G401.6 (cell line): Measurements from ENCODE around the gene PUSL1.

Source experiments
- FAIRE-seq: peaks from 2 replicates; lab custom pipeline; 2012; peaks lifted over from hg19 to GRCh38; lab: Jason Lieb, UNC

Gene PUSL1, protein sequence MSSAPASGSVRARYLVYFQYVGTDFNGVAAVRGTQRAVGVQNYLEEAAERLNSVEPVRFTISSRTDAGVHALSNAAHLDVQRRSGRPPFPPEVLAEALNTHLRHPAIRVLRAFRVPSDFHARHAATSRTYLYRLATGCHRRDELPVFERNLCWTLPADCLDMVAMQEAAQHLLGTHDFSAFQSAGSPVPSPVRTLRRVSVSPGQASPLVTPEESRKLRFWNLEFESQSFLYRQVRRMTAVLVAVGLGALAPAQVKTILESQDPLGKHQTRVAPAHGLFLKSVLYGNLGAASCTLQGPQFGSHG

DNA sequence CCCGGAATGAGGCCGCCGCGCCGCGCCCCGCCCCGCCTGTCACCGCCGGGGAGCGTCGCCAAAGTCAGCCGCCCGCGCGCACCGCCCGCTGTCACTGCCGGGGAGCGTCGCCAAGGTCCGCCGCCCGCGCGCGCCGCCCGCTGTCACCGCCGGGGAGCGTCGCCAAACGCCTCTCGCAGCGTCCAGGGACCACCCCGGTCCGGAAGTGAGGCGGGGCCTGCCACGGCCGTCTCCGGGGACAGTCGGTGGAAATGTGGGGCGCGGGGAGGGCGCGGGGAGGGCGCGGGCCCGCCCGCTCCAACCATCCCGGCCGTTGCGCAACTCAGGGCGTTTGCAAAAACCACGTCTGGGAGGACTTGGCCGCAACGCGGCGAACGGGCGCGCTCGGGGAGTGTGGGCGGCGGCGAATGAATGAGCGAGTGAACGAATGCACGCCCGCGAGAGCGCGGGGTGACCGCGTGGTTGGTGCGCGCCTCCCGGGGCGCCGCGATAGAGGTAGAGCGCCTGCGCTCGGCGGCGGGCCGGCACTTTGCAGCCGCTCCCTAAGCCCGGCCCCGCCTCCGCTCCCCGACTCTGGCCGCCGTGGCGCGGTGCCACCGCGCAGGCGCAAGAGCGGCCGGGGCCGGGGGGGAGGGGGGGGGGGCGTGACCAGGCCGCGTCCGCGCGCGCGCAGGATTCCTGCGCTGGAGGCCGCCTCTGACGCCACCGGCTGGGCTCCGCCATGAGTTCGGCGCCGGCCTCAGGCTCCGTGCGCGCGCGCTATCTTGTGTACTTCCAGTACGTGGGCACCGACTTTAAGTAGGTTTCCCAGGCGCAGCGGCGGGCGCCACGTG lies at the start of gene PUSL1, which contains the start of gene ACAP3:
Gene PUSL1, plus strand, starts transcription at position 675 of the 833 bp plus-strand sequence. Its CDS starts 47 bp downstream, at position 722.
Gene ACAP3, minus strand, starts transcription at position 8 of the 833 bp plus-strand sequence. CDS start 115 bp downstream, outside the sequence.
- no peak for FAIRE-seq

DNA sequence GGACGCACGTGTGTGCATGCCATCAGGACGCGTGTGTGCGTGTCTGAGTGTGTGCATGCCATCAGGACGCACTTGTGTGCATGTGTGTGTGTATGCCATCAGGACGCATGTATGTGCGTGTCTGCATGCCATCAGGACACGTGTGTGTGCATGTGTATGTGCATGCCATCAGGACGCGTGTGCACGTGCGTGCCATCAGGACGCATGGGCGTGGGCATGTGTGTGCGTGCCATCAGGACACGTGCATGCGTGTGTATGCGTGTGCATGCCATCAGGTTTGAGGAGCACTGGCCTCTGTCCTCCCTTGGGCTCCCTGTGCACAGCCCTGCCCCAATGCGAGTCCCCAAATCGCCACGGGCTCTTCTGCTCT lies 49.3 kb upstream of the PUSL1 start:
- FAIRE-seq = no peak

DNA sequence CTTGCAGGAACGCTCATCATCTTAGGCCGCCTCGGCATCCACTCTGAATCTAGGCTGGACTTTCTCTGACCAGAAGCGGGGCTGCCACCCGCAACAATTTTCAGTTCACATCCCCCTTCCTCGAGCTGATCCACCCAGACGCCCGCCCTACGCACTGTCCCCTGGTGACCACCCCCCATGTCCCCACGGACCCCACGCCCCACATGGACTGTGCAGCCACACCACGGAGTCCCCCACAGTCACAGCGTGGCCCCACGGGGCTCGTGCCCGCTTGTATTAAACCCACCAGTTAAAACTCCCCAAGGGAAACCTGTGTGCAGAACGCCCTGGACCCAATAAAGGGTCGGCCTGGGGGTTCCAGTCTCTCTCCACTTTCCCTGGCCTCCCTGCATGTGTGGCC lies 48.9 kb upstream of the PUSL1 start:
- no peak for FAIRE-seq

DNA sequence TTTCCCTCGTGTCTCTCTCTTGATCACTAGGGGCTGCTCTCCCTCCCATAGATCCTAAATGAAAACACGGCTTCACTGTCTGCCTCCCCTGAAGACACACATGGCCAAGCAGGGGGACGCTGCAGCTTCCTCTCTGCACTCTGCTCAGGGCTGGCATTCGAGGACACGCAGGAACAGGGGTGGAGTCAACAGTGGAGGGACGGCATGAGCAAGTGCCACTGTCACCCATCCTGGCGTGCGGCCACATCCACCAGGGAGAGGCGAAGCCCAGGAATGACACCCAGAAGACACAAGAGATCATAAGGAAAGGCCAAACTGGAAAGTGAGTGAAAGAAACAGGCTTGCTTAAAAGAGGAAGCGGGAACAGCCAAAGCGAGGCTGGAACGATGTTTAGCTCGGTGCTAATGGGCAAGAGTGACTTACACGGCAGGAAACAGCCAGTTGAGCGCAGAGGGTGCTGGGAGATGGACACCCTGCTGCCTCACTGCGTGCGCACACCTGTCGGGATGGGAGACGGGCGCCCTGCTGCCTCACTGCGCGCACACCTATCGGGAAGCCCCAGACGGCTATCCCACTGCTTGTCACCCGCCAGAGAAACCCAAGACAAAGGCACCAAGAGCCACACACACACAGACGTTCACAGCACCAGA lies 48.3 kb upstream of the PUSL1 start:
- no peak for FAIRE-seq

DNA sequence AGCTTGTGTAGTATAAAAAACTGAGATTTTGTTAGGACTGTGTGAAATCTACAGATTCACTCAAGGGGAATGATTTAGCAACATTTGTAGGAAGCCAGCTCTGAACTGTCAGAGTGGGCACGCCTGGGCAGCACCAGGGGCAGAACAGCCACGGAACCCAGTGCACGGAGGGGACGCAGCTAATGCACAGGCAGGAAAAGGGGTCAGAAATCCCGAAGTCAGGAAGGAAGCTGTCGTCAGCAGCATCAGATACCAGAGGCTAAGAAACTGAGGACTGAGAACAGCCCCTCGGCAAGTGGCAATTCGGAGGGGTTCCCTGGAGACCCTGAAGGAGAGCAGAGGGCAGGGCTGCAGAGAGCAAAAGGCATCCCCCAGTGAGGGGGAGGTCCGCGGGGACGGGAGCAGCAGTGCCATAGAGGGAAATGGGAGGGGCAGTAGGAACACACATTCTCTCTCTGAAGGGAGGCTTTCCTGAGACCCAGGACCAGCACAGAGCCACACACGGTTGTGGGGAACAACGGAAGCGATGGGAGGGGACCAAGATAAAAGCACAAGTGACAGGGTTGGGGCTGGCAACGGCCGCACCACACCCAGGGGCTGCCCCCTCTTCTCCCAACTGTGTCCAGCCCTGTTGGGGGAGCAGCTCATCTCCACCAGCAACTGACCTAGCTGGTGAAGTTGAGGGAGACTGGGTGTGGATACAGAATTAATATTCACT lies 47.4 kb upstream of the PUSL1 start:
- FAIRE-seq = no peak

DNA sequence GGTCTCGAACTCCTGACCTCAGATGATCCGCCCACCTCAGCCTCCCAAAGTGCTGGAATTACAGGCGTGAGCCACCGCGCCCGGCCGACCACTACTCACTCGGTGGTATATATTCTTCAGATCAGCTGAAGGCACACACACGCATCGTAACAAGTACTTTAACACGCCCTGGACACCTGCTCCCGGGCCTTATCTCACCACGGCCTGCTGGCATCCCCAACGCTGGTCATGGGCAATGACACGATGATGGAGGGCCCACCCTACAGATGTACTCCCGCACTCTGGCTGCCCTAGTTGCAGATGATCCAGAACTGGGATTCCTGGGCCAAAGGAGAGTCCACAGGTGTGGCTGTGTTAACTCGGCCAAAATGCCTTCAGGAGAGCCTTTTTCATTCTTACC lies 46.3 kb upstream of the PUSL1 start:
- no peak for FAIRE-seq

DNA sequence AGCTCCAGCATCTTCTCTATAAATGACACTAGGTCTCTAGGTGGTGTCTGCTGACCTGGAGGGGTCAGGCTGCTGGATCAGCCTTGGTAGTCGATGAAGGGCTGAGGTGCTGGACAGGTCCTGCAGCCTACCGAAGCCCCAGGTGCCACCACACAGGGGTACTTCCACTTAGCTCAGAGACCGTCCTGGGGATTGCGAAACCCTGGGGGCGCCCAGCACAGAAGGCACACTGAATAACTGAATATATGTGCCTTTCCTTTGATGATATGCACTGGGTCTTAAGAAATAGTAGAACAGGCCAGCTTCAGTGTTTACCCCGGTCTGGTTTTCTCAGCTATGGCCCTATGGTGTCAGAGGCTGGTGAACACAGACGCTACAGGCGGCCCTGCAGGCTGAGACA lies 45.6 kb upstream of the PUSL1 start:
- no peak for FAIRE-seq

DNA sequence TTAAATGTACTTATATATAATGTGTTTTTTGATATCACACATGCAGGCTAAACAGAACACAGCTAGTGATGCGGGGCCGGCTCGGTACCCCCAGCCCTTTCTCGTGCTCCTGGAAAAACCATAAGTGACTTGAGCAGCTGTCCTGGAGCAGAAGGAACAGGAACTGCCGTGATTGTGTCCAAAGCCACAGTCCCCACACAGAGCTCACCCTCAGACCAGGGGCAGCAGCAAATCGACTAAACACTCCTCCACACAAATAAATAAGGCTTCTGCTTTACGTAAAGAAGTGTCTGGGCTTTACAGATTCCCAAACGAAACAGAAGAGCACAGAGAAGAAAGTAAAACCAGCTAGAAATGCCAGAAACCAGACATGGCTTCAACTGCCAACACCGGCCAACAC lies 44.4 kb upstream of the PUSL1 start:
- no peak for FAIRE-seq

DNA sequence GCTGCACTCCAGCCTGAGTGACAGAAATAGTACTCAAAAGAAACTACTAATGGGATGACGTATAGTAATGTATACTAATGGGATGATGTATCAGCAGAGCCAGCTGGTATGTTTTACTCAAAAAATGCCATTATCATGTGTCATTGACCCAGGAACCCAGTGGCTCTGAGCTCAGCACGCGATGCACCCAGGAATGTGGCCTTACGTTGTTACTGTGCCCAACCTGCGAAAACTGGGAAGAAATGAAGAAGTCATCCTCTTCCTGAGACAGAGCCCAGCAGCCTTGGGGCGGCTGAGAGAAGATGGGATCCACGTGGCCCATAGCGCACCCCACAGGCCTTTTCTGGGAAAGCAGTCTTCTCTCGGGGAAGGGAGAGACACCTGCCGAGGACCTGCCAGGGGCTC lies 43.5 kb upstream of the PUSL1 start:
- no peak for FAIRE-seq

DNA sequence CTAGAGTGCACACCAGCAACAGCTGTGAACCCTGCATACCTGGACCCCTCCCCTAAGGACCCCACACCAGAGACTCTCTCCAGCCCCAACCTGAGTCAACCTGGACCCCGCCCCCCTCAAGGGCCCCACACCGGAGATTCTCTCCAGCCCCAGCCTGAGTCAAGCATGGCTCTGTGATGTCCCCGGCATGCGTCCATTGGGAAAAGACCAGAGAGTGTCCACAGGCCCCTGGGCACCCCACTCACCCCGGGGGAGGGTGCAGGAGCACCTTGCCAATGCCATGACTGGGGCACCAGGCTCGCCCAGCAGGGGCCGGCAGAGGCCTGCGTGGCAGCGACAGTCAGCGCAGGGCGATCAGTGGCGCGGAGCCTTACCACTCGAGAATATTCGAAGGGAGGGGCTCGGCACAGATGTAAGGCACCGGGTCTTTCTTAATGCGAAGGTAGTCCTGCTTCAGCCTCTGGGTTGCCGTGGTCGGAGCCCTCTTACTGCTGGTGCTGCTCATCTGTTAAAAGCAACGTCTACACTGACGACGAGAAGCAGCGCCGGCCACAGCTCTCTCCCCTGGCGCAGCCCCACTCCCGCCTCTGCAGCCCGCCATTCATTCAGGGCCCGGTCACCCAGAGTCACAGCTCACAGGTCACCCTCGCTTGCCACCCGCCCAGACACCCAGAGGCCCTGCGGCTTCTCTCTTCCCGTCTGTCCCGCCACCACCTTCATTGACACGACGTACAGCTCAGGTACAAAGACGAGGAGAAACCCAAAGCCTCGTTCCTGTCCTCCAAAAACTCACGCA lies 40.7 kb upstream of the PUSL1 start:
- no peak for FAIRE-seq

DNA sequence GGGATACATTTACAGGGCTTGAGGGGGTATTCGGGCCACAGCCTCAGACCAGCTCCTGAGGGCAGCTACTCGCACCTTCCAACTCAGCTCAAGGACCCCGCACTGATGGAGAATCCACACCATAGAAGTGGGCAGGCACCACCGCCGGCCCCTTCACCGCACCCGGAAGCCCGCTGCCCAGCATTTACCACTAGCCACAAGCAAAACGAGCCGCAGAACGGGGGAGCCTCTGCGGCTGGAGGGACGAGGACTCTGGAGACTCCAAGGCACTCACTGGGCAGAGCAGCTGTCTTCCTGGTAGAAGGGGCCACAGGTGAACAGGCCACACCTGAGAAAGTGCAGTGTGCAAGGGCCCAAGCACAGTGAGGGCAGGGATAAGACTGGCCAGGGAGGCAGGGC lies 40.1 kb upstream of the PUSL1 start:
- no peak for FAIRE-seq

DNA sequence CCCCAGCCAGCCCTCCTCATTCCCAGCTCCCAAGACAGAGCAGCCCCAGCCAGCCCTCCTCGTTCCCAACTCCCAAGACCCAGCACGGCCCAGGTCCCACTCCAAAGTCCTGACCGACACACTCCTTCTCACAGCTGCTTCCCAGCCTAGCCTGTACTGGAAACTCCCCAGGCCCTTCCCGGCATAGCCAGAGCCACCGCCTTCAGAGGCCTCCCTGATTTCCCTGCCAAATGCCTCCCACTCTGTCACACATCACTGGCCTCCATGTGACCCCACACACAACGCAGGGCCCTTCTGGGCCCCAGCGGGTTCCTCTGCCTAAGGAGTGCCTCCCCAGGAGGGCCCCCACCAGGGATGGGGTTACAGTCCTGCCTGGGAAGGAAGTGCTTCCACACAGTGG lies 37.6 kb upstream of the PUSL1 start:
- no peak for FAIRE-seq

DNA sequence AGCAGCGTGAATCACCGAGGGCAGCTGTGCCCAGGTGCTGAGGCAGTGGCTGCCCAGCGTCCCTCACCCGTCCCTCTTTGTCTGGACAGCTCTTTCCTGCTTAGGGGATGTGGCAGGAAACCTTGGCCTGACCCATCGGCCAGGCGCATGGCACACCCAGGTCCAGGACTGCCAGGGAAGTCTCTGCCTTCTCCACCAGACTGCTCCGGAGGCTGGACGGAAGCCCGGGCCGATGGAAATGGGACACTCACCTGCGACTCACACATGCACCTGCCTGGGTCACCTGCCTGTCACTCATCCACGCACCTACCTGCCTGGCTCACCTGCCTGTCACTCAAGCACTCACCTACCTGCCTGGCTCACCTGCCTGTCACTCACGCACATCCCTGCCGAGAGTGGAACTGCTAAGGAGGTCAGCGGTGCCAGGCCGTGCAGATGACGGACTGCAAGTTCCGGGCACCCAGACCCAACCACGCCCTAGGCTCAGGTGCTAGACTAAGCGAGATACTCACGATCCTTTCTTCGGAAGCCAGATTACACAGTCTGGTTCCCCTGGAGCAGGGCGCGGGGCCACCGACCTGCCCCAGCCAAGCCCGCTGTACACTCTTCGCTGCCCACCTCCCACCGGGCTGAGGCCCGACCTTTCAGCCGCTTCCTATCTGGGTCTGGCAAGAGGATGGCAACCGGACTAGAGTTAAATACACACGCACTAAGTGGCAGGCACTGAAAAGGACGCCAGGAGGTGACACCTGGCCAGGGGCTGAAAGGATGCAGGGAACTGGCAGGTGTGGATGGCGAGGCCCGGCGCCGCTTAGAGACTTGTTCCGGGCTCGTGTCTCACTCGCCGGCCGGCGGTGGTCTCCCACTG lies 35.8 kb upstream of the PUSL1 start:
- FAIRE-seq = no peak

DNA sequence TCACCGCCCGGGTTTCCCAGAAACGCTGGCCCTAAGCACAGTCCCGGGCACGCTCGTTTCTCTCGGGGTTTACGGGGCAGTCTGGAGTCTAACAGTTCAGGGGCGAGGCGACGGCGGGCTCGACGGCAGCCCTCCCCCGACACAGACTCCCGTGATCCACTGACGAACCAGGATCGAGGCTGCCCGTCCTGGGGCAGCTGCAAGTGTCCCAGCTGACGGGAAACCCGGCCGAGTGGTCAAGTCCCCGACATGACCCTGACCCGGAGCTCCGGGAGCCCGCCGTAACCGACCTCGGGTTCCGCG lies 35.2 kb upstream of the PUSL1 start:
- no peak for FAIRE-seq

DNA sequence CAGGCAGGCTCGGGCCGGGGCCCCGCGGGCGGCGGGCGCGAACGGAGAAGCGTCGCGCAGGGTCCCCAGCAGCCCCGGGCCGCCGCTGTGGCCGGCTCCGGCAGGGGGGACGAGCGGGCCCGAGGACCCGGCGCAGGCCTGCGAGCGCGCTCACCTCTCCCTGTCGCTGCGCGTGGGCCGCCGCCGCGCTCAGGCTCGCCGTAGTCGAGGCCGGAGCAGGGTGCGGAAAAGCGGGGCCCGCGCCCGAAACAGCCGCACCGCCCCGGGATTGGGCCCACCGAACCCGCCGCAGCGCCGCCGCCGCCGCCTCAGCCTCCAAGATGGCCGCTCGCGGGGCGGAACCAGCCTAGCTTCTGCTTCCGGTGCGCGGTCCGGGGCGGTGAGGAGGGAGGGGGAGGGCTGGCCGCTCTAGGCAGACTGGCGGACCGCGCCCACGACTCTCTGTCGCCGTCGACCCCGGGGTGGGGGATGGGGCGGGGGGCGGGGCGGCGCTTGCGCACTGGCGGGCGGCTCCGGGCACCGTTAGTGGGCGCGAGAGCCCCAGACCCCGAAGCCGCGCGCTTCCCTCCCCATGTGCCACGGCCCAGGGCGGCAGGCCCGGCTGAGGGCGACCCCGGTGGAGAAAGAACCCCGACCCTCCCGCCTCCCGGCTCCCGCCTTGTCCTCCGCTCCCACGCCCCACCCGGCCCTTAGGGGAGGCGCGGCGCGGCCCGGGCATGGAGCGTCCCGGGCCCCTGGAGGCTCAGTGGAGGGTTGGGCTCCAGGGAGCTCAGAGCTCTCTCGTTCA lies 34.7 kb upstream of the PUSL1 start, which contains the start of gene UBE2J2:
Gene UBE2J2, minus strand, starts transcription at position 343 of the 787 bp plus-strand sequence. CDS start 5,862 bp downstream, outside the sequence.
- FAIRE-seq = no peak

DNA sequence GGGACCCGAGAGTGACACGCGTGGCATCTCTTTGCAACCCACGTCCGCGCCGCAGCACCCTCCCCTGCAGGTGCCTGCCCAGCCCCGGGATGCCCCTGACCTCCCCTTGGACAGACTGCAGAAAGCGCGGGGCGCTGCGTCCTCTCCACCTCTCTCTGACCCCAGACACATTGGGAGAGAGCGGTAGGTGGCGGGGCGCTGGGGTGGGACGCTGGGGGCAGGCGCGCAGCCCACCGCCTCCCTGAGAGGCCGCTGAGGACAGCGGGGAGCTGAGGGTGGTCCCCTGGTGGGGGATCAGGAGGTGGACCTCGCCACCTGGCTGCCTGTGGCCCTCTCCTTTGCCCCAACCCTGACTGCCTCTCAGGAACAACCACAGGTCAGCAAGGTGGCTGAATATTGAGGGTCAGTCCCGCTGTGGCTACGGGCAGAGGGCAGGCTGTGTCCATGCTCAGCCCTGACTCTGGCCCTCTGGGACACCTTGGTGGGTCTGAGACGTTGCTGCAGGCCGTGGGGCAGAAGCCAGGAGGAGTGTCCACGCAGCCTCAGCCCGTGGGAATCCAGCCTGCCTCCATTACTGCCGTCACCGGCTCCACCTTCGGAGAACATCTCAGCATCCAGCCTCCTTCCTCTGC lies 34.0 kb upstream of the PUSL1 start:
- FAIRE-seq = no peak

DNA sequence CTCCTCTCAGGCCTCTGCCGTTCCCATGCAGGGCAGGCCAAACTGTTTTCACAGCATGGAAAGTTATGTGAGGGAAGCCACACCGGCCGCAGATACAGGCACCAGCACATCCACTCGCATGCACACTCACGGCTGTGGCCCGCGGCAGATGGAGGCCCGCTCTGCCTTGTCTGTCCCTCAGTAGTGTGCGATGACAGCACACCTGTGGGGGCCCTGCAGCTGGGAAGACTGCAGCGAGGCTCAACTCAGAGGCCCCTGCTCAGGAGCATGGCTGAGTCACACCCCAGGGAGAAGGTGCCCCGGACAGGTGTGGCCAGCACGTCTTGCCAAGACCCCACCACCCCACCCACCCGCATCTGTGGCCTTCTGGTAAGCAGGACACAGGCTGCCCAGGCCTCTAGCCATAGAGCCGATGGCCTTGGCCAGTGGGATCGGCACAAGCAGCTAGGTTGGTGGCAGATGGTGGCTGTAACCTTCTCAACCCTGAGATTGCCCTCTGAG lies 33.4 kb upstream of the PUSL1 start:
- FAIRE-seq = no peak

DNA sequence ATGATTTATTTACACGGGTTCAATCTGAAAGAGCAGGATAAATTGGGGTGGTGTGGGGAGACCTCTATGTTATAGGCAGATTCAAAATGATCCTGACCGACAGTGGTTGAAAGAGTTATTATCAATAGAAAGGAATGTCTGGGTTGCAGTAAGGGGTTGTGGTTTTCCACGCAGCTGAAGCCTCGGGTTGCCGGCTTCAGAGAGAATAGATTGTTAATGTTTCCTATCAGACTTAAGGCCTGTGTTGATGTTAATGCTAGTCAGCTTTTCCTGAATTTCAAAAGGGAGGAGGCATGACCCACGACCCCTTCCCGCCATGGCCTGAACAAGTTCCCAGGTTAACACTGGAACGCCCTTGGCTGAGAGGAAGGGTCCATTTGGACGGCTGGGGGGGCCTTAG lies 32.6 kb upstream of the PUSL1 start:
- no peak for FAIRE-seq

DNA sequence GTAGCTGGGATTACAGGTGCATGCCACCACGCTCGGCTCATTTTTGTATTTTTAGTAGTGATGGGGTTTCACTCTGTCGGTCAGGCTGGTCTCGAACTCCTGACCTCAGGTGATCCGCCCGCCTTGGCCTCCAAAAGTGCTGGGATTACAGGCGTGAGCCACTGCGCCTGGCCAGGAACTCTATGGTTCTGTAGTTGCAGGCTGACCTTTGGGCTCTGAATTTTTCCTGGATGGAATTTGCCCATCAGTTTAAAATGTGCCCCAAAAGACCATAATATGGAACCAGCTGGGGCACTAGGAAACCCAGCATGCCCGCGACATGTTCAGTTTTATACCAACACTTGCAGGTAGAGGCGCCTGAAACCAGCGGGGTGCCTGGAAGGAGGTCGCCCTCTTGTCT lies 29.8 kb upstream of the PUSL1 start:
- FAIRE-seq = no peak
